Mesodermal cell (in vitro differentiated cells): ENCODE measurements around the gene IFIT3.

Source experiments
- H3K27ac ChIP-seq: 2 replicates; pipeline ENCODE4 v1.7.0; 2013; ENCODE audit warnings: mild to moderate bottlenecking, low read depth, low read length, moderate library complexity; ENCODE audit not compliant: severe bottlenecking
- H3K36me3 ChIP-seq: 2 replicates; pipeline ENCODE4 v1.7.1; 2013; ENCODE audit warnings: mild to moderate bottlenecking, low read length, moderate library complexity; ENCODE audit not compliant: control insufficient read depth, insufficient read depth
- H3K4me1 ChIP-seq: one replicate; pipeline ENCODE4 v1.7.1; 2013; ENCODE audit warnings: mild to moderate bottlenecking, low read length; ENCODE audit not compliant: insufficient read depth, control insufficient read depth, poor library complexity, severe bottlenecking
- H3K4me3 ChIP-seq: 2 replicates; pipeline ENCODE4 v1.7.0; 2013; ENCODE audit warnings: low read length, control low read depth, mild to moderate bottlenecking; ENCODE audit not compliant: insufficient read depth, poor library complexity, severe bottlenecking; ENCODE audit errors: extremely low read depth
- H3K9me3 ChIP-seq: 2 replicates; pipeline ENCODE4 v1.7.1; 2013; ENCODE audit warnings: mild to moderate bottlenecking, low read length, moderate library complexity; ENCODE audit not compliant: control insufficient read depth
- WGBS, 2 experiments: methylation state at CpG; one replicate each; pipeline ENCODE4 v1.1.5; 2013; ENCODE audit warnings: missing lambda C conversion rate in 2 of 2; ENCODE audit not compliant: insufficient coverage in 2 of 2; 5-methylcytosine and 5-hydroxymethylcytosine counted together

Gene IFIT3

GRCh38 chr10:89374713-89375141 lies 46.9 kb downstream of the IFIT3 start:
- H3K27ac ChIP-seq = no peak overlapping the region

DNA sequence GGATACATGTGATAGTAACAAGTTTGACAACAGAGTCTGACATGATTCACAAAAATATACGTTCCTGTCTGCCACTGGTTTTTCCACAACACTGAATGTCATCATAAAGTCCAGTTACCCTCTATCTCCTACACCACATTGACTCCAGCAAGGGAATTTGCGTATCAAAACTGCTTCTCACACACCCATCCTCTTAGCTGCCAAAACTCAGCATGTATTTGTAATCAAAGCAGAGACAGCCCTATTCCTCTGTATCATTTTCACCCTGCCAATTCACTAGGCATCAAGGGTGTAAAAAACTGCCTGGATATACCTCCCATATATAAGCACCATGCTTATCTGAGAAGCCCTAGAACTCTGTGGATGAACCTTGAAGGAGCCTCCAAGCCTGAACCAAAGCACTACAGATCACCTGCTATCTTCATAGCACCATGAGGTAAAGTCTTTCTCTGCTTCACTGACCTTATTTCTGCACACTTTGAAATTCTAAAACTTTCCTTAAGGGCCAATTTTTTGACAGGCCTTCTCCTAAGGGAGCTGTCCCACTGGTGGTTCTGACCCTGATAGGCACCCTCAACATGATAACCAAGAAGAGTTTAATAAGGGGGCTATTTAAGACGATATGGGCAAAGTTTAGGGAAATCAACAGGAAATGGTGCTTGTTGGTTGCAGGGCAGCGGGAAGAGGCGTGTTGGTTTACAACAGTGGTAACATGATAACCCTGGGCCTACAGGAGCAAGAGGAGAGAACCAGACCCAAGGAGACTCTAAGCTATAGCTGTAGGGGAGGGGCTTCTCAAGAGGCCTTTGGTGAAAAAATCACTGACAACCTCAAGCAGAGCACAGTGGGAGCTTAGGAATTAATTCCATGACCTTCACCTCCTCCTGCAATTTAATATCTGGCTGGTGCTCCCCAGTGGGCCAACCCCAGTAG lies 50.2 kb downstream of the IFIT3 start, which contains the start of gene IFIT1B:
IFIT1B (plus strand) TSS at position 352 of the 933 bp plus-strand sequence; CDS start at position 432, 80 bp downstream.
- 85 to 95% methylated on average over 4 to 5 of the region's 5 CpGs for WGBS, 2 experiments
- Histone ChIP-seq H3K27ac (no peak within 1 kb of the TSS), H3K36me3 (no peaks in the 10 kb centered on the region), H3K4me1 (no peaks in the 10 kb centered on the region), H3K4me3 (no peak within 1 kb of the TSS), H3K9me3 (no peaks in the 10 kb centered on the region)

More at GRCh38 chr10:89374713-89375141, 46.9 kb downstream of the IFIT3 start:
- H3K36me3 ChIP-seq = no peaks in the 10 kb centered on the region
- H3K4me3 ChIP-seq = no peak overlapping the region
- H3K9me3 ChIP-seq = no peaks in the 10 kb centered on the region
- H3K4me1 ChIP-seq = no peaks in the 10 kb centered on the region

DNA sequence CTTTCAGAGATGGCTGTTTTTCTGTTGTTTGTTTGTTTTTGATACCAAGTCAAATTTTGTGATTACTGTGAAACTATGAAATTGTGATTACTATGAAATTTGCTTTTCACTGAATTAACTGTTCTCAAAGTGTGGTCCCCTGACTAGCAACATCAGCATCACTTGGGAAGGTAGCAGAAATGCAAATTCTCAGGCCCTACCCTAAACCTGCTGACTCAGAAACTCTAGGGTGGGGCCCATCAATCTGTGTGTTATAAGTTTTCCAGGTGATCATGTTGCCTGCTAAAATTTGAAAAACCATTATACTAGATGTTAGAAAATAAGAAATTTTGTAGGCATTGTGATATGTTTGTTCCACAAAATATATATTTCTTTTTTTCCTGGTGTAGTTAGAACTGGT lies 51.3 kb downstream of the IFIT3 start:
- H3K4me3 ChIP-seq = no peak overlapping the region
- H3K36me3 ChIP-seq = no peaks in the 10 kb centered on the region
- no peaks in the 10 kb centered on the region for H3K4me1 ChIP-seq
- no peak overlapping the region for H3K27ac ChIP-seq
- no peaks in the 10 kb centered on the region for H3K9me3 ChIP-seq

GRCh38 chr10:89382757-89383156 lies 55.0 kb downstream of the IFIT3 start:
- no CpG with 5 or more reads among the region's 1 CpG for WGBS, 2 experiments
- no peak overlapping the region for H3K4me3 ChIP-seq
- no peaks in the 10 kb centered on the region for H3K9me3 ChIP-seq
- no peaks in the 10 kb centered on the region for H3K36me3 ChIP-seq
- H3K4me1 ChIP-seq = no peaks in the 10 kb centered on the region
- no peak overlapping the region for H3K27ac ChIP-seq

DNA sequence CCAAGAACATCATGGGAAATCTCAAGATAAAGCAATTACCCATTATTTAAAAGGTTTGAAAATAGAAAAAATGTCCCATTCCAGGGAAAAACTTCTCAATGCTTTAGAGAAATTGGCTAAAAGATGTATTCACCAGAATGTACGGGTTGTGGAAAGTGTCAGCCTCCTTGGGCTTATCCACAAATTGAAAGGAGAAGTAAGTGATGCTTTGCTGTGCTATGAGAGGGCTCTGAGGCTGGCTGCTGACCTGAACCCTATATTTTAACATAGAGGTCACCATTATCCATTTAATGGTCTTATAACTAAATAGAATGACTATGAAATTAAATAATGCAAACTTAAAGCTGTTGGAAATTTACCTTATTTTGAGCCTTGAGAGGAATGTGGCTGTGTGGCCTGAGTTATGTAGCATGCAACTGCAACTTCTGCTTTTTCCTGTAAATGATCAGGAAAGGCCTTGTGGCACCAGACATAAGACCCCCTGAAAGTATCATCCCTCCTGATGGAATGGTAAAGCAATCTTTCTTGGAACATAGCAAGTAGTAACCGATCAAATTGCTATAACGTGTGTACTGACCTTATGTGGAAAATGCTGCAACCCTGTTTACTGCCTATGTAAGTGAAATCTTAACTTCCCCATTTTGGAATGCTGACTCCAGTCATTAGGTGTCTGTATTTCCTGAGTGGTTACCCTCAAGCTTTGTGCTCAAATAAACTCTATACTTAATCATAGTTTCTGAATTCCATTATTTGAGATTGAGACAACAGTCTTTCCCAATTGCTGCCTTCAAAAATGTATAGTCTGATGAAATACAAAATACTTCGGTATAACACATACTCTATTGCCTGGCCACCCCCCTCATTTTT lies 56.9 kb downstream of the IFIT3 start:
- Histone ChIP-seq H3K4me1 (no peaks in the 10 kb centered on the region), H3K9me3 (no peaks in the 10 kb centered on the region), H3K4me3 (no peak overlapping the region), H3K27ac (no peak overlapping the region), H3K36me3 (no peaks in the 10 kb centered on the region)
- 81 to 86% methylated on average over 3 to 4 of the region's 4 CpGs for WGBS, 2 experiments

GRCh38 chr10:89388806-89389205 lies 61.0 kb downstream of the IFIT3 start:
- WGBS, 2 experiments = 67% methylated on average over 1 of the region's 2 CpGs; no CpG with 5 or more reads in 1 of the 2 experiments
- Histone ChIP-seq H3K9me3 (no peaks in the 10 kb centered on the region), H3K36me3 (no peaks in the 10 kb centered on the region), H3K4me3 (no peak overlapping the region), H3K27ac (no peak overlapping the region), H3K4me1 (peaks cover 6% of the 10 kb centered on the region)

DNA sequence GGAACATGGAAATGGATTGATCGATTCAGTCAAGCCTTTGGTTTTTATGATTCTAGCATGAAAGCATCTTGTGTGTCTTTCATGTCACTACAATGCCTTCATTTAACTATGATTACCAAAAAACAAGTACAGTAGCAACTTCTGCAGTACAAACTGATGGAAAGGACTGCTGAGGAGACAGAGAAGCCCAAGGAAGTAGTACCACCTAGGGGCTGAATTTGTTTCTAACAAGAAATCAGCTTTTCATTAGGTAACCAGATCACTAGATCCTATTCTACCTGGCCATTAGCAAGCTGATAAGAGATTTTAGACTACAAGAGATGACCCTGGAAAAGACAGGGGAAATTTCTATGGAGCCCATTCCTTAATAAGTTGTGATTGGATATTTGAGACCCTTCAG lies 61.5 kb downstream of the IFIT3 start:
- Histone ChIP-seq H3K27ac (no peak overlapping the region), H3K36me3 (no peaks in the 10 kb centered on the region), H3K4me3 (no peak overlapping the region), H3K9me3 (no peaks in the 10 kb centered on the region), H3K4me1 (peaks cover 6% of the 10 kb centered on the region)
- 100% methylated on average over 1 of the region's 1 CpG; no CpG with 5 or more reads in 1 of the 2 experiments for WGBS, 2 experiments
